HG03064 (cell line): ENCODE results near the gene KRABD2.
"Not testable (repeated sequence)": the region's sequence is repeated elsewhere in the genome, so short reads cannot be mapped to it uniquely, and the experiment has no call there.

Experiments
- ATAC-seq: cut with Tn5 transposase; IDR thresholded peaks from one replicate; pipeline ENCODE4 v1.9.1; 2021; ENCODE audit warnings: low read depth; ENCODE audit not compliant: unreplicated experiment

The KRABD2 gene

DNA sequence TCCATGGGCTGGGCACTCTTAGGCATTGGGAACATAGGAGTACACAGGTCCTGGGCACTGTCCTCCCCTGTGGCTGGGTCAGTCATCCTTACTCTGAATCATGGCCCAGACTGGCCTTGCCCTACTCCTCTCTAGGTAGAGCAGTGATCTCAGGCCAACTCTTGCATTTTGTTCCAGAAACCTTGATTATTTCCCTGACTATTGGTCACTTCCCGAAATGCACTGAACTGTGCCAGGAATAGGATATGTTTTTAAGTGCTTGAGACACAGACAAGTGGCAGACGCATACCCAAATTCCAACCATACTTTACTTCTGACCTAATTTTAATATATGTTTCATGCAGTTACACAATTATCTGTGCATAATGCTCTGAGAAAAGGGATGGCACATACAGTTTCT lies 10.3 kb downstream of the KRABD2 start:
- ATAC-seq: no peak

DNA sequence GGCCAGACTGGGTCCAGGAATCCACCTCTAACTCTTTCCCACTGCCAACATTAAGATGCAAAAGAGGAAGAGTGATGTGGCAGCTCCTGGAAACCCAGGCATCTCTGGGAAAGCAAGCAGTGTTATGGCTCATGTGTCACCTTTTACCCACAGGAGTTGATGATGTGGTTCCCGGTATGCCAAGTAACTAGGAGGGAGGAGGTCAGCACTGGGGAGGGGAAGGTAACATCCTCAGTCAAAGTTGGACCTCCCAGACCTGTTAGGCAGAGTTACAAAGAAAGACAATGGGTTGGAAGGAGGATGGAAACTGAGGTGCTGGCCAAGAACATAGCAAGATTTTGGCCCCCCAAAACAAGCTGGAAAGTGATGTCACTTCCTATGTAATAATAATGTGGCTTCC lies 11.4 kb downstream of the KRABD2 start:
- ATAC-seq: no peak

DNA sequence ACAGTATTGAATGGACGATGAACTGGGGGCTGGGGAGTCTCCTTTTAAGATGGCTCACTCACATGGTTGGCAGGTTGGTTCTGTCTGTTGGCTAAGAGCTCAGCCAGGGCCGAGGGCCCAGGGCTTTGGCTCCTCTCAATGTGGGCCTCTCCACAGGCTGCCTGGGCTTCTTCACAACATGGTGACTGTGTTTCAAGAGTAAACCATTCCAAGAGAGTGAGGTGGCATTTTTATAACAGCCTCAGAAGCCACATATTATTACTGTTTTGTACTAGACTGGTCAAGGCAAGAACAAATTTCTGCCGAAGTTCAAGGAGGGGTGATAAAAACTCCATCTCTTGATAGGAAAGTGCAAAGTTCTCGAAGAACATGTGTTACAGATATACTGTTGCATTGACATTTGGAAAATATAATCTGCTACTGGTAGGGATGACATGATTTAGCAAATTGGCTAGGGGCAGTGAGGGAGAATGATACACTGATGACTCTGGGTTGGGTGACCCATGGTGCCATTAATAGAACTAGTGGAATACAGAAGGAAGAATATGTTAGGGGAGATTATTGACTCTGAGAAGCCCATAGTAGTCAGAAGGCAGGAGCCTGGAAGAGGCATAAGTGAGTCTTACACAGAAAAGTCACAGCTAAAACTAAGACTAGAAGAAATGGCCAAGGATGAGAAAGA lies 13.7 kb downstream of the KRABD2 start:
- ATAC-seq: no peak

DNA sequence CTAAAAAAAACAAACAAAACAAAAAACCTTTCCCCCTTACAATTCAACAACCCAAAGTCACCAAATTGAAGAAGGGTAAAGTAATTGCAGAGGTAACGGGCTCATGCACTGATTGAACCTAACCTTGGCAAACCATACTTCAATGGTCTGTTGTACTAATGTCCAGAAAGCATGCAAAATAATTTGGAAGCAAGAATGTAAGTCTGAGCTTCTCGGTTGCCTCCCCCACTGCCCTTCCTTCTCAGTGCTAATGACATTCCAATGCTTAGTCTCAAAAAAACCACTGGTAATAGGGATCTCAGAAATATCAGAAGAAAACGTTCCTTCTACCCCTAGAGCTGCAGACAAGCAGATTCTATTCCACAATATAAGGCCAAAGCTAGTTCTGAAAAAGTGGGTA lies 15.8 kb downstream of the KRABD2 start:
- ATAC-seq: no peak

DNA sequence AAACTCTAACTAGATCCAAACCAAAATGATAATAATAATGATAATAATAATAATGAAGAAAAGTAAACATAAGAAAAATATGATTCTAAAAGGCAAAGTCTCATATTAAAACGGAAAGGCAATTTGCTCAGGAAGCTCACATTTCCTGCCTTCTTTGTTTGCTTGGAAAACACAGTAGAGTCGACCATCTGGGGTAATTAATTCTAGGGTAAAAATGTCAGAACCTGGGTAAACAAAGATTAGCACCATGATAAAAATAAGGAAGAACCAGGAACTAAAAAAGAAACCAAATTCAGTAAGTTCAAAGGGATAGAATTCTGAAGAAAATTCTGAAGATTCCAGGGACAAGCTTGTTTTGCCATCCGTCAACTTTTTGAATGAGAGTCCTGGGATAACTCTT lies 16.2 kb downstream of the KRABD2 start:
- ATAC-seq: no peak

DNA sequence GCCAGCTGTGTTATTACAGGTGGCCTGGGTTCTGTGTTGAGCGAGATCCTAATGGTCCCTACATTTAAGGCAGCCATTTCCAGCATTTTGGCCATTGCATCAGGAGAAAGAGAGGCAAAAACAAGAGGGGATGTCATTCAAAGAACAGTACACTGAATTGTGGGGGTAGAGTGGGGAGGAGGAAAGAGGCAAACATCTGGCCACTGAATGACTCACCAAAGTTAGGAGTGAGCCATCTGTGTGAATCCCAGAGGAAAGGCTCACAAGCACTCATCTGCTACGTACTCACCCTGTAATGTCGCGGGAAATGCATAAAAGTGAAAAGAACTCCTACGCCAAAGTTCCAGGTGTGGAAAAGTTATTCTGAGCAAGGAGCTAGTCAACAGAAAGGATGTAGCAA lies 16.7 kb downstream of the KRABD2 start:
- ATAC-seq: no peak

DNA sequence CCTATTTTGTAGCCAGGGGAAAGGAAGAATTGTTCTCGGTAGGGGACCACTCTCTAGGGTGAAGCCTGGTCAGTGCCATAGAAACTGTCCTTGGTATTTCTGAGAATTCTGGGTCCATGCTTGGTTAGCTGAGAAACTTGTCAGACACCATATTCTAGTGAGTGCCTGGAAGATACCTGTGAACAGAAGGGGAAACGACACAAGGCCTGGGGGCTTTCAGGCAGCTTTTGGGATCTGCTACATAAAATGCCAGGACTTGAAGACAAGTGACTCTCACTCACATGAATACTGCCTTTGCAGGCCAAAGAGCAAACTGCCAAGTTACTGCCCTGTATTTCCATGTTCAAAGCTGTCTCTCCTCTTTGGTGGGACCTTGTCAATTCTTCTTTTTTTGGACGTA lies 18.6 kb downstream of the KRABD2 start:
- ATAC-seq: no peak

DNA sequence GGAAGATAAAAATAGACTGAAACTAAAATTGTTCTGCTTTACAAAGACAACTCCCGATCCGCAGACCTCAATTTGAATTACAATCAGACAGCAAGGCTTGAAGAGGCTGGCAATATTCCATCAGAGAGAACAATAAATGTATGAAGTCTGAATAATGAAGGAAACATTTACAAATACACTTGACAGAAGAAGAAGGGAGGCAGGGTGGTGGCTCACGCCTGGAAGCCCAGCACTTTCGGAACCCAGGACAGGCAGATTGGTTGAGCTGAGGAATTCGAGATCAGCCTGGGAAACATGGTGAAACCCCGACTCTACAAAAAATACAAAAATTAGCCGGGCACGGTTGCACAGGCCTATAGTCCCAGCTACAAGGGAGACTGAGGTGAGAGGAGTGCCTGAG lies 22.3 kb downstream of the KRABD2 start:
- no peak for ATAC-seq

DNA sequence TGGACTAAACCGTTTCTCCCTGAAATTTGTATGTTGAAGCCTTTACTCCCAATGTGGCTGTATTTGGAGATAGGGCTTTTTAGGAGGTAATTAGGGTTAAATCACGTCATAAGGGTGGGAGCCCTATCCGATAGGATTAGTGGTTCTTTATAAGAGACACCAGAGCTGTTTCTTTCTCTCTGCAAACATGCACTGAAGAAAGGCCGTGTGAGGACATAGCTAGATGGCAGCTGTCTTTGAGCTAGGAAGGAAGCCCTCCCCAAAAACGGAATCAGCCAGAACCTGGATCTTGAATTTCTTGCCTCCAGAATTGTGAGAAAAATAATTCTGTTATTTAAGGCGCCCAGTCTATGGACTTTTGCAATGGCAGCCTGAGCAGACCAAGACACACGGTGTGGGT lies 22.8 kb downstream of the KRABD2 start:
- no peak for ATAC-seq

DNA sequence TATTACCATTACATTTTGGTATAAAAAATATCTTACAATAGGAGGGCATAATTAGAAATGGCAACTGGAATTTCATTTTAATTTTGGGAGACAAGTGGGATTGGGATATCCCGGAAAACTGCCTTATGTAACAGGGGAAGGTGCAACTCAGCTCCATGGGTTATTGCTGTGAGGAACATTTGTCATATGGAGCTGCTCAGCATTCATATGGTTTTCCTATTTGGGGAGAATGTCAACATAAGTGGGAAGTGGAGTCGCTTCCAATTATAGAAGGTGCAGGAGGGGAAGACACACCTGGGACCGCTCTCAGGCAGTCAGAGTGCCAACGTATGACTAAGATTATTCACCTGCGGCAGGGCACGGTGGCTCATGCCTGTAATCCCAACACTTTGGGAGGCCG lies 26.2 kb downstream of the KRABD2 start:
- no peak for ATAC-seq

DNA sequence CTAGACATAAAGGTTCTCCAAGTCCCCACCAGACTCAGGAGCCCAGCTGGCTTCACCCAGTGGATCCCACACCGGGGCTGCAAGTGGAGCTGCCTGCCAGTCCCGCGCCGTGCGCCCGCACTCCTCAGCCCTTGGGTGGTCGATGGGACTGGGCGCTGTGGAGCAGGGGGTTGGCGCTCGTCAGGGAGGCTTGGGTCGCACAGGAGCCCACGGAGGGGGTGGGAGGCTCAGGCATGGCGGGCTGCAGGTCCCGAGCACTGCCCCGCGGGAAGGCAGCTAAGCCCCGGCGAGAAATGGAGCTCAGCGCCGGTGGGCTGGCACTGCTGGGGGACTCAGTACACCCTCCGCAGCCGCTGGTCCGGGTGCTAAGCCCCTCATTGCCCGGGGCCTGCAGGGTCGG lies 29.5 kb downstream of the KRABD2 start:
- not testable (repeated sequence) for ATAC-seq

DNA sequence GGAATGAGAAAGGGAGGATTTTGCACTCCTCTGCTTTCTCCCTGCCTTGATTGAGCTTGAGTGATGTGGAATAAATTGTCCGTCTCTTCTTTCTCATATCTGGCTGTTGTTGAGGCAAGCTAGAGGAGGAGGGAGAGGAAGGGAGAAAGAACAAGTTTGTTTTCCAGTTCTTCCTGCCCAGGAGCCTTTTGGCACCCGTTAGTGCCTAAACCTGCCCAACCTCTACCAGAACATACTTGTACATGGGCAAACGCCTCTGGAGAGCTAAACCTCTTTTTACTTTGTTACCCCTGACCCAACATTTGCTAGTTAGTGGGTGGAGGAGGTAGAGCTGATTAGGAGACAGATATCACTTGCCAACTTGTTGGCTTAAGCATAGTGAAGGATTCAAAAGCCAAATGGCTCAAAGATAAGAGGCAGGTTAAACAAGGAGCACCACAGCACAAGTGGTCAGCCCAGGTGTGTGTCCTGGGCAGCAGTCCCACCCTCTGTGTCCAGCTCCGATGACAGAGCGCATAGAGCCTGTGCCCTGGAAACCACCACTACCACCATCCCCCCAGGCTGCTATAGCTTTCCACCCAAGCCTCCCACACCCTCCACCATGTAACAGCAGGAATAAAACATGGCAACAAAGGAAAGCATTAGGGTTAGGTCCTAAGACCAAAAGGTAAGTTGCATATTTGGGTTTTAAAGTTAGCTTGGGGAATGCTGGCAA lies 30.4 kb downstream of the KRABD2 start:
- no peak for ATAC-seq

DNA sequence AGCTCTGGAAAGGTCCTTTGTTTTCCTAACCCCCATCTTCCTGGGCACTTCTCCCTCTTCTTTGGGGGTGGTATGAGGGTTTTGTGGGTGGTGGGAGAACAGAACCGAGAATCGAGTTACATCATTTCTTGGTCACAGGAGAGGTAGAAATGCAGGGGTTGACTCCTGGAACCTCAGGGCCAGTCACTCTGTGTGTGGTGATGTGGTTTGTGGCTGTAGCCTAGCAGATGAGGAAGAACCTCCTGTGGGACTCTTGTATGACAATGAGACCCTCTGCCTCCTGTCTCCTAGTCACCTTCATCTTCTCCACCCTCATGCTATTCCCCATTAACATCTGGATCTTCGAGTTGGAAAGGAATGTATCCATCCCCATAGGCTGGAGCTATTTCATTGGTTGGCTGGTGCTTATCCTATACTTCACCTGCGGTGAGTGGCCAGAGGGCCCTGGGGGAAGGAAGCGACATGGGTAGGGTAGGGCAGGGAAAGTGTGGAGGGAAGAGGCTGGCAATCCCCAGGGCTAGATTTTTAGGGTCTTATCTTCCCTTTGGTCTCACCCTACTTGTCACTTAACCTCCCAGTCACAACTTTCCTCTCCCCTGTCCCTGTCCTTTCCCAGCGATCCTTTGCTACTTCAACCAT lies 31.3 kb downstream of the KRABD2 start:
- ATAC-seq: no peak

DNA sequence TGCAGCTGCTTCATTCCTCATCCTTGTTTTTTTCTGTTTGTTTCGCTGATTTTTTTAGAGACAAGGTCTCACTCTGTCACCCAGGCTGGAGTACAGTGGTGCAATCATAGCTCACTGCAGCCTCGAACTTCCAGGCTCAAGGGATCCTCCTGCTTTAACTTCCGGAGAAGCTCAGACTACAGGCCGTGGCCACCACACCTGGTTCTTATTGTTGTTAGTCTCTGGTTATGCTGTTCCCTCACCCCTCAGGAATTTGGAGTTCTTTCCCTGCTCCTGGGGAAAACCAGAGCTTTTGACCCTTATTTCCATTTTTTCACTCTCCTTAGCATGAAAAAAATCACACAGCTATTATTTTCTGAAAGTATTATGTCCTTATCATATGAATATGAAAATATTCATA lies 35.0 kb downstream of the KRABD2 start:
- ATAC-seq: no peak

DNA sequence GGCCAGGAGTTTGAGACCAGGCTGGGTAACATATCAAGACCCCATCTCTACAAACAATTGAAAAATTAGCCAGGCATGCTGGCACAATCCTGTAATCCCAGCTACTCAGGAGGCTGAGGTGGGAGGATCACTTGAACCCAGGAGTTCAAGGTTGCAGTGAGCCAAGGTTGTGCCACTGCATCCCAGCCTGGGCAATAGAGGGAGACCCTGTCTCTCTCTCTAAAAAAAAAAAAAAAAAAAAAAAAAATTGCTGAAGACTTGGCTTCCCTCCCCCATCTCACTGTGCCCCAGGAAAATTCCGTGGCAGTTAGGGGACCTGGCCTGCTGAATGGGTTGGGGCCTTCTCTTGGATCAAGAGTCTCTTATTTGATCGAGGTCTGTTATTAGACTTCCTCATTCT lies 37.0 kb downstream of the KRABD2 start, which contains the start of gene ODF4:
Gene ODF4 (plus strand): TSS at position 301 of the 400 bp plus-strand sequence. CDS start 212 bp downstream, outside the sequence.
- ATAC-seq: no peak

DNA sequence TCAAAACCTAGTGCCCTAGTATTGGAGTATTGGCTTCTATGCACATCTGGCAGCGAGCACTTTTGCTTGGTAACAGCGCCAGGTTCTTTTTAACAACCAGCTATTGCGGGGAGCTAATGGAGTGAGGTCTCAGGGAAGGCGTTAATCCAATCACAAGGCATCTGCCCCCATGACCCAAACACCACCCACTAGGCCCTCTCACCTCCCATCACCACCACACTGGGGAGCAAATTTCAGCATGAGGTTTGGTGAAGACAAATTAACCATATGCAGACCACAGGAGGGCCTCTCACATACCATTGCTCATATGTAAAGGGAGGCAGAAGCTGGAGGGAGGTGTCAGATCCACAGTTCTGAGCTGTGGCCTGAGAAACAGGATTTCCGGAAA lies 37.8 kb downstream of the KRABD2 start:
- no peak for ATAC-seq

DNA sequence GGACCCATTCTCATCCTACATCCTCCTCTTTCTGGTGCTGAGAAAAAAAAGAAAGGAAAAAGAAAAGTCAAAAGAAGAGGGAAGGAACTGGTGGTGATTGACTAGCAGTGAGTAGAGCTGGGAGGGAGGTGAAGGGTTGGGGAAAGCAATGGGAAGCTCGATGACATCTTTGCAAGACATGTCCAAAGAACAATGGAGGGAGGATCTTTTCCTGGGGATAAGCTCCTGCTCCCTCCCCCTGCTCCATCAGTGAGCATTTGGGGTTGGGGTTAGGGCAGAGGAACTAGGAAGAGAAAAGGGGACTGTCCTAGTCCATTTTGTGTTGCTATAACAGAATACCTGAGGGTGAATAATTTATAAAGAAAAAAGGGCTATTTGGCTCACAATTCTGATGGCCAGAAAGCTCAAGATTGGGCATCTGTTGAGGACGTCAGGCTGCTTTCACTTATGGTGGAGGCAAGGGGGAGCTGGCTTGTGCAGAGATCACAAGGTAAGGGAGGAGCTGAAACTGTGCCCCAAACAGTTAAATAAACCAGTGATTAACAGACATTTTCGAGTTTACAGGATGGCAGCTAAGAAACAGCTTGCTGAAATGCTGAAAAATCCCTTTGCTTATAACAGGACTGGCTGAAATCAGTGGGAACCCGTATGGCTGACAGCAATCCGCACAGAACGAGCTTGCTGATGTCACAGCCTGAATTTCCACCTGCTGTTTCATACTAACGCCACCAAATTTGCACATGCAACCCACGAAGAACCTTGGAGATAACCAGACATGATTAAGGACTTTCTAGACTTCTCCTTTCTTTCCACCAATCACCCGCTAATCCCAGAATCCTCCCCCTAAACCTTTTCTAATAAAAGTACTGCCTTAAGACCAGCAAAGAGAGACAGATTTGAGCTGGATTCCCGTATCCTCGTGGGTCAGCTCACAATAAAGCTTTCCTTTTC lies 38.4 kb downstream of the KRABD2 start:
- ATAC-seq: no peak

DNA sequence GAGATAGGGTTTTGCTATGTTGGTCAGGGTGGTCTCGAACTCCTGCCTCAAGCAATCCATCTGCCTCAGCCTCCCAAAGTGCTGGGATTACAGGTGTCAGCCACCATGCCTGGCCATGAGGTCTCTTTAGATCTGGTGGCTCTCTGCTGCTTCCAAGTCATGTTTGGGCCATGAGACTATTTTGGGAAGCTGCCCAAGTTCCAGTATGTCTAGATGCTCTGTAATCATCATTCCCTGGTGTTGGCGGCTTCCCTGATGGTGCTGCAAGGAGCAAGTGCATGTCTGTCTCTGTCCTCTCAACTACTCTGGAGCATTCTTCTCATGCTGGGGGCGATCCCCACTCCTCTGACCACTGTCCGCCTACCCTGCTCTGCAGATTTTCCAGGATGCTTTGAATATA lies 43.2 kb downstream of the KRABD2 start:
- ATAC-seq: no peak

DNA sequence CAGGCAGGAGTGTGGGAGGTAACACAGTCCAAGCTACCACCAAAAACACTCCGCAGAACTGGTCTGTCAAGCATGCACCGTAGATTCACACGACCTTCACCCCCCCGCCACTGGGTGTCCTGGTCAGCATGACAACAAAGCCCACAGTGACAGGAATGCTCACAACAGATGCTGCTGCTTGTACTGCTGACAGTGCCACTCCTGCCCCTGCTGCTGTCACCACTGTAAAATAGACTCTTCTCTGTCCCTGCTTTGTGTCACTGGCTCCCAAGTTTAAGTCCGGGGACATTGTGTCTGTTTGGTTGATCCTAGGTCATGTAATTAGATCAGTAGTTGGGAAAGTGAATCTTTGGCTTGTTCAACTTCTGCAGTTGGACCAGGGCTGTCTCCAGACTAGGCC lies 43.8 kb downstream of the KRABD2 start:
- no peak for ATAC-seq

DNA sequence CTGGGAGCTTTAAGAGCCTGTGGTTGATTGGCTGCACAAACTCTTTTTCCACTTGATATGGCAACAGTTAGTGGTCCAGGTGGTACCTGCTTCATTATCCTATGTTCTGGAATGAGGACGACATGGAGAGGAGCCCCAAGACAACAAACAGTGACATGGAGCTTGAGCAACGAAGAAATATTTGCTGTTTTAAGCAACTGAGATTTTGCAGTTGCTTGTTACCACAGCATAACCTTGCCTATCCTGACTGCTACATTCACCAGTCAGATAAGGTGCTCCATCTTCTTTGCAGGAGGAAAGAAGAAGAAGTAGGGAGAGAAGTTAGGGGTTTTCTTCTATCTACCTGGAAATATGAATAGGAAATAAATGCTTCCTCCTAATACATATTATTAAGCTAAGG lies 44.4 kb downstream of the KRABD2 start:
- ATAC-seq: no peak

DNA sequence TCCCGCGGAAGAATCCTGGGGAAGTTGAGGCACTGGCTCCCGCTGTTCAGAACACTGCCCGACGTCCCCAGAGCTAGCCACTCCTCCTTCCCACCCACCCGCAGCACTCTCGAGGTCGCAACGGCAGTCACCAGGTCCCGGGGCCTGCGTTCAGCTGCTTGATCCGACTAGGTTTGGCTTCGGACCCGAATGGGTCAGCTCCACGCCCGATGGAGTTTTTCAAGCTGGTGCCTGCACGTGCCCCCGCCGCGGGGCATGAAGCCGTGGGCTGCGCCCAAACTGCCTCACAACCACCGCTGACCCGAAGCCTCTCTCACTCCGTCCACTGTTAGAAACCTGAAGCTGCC lies 49.2 kb downstream of the KRABD2 start:
- no peak for ATAC-seq
